ENCODE measurements around the gene DERL3. TPM values are rescaled to one million over a fixed set of nuclear protein-coding genes. Genes with fewer than 3 reads are reported as not detected.

Gene DERL3
- total and polyA plus RNA-seq, 2 of the 13 experiments (the other 11 are each of a cell fraction or from before 2014, with no cell fraction given), result not detected

GRCh38 chr22:23849009-23850006 lies 10.5 kb upstream of the DERL3 start (continued):
- no peak for TF ChIP-seq ZNF646 (CRISPR knock-in tag; IDR thresholded peaks at IDR 0.05)
- TF ChIP-seq RFX1 (IDR thresholded peaks at IDR 0.05), result no peak
- no peak for TF ChIP-seq ZNF274 (CRISPR knock-in tag; IDR thresholded peaks at IDR 0.05)
- no peak for TF ChIP-seq ZFP37 (CRISPR knock-in tag; IDR thresholded peaks at IDR 0.05; ENCODE audit: borderline replicate concordance)
- TF ChIP-seq MTF1 (CRISPR knock-in tag; IDR thresholded peaks at IDR 0.05), result no peak
- no peak for TF ChIP-seq ARNTL (CRISPR knock-in tag; IDR thresholded peaks at IDR 0.05)
- TF ChIP-seq CREB1 (IDR thresholded peaks at IDR 0.05), result no peak
- no peak for TF ChIP-seq CREB1 (CRISPR knock-in tag; IDR thresholded peaks at IDR 0.05)
- TF ChIP-seq, protein P1, sequence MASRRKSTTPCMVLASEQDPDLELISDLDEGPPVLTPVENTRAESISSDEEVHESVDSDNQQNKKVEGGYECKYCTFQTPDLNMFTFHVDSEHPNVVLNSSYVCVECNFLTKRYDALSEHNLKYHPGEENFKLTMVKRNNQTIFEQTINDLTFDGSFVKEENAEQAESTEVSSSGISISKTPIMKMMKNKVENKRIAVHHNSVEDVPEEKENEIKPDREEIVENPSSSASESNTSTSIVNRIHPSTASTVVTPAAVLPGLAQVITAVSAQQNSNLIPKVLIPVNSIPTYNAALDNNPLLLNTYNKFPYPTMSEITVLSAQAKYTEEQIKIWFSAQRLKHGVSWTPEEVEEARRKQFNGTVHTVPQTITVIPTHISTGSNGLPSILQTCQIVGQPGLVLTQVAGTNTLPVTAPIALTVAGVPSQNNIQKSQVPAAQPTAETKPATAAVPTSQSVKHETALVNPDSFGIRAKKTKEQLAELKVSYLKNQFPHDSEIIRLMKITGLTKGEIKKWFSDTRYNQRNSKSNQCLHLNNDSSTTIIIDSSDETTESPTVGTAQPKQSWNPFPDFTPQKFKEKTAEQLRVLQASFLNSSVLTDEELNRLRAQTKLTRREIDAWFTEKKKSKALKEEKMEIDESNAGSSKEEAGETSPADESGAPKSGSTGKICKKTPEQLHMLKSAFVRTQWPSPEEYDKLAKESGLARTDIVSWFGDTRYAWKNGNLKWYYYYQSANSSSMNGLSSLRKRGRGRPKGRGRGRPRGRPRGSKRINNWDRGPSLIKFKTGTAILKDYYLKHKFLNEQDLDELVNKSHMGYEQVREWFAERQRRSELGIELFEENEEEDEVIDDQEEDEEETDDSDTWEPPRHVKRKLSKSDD (CRISPR knock-in tag; IDR thresholded peaks at IDR 0.05; ENCODE audit: low read depth), result peak; percentile 54; the same call in 1 of the 2 replicates
- peak; percentile 46 for TF ChIP-seq ELF3 (CRISPR knock-in tag; IDR thresholded peaks at IDR 0.05)
- TF ChIP-seq, protein P2, sequence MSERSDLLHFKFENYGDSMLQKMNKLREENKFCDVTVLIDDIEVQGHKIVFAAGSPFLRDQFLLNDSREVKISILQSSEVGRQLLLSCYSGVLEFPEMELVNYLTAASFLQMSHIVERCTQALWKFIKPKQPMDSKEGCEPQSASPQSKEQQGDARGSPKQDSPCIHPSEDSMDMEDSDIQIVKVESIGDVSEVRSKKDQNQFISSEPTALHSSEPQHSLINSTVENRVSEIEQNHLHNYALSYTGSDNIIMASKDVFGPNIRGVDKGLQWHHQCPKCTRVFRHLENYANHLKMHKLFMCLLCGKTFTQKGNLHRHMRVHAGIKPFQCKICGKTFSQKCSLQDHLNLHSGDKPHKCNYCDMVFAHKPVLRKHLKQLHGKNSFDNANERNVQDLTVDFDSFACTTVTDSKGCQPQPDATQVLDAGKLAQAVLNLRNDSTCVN (CRISPR knock-in tag; IDR thresholded peaks at IDR 0.05; ENCODE audit: borderline replicate concordance), result no peak
- peak; percentile 65 for TF ChIP-seq TBX2 (CRISPR knock-in tag; IDR thresholded peaks at IDR 0.05; ENCODE audit: borderline replicate concordance)
- no peak for TF ChIP-seq ARHGAP35 (CRISPR knock-in tag; IDR thresholded peaks at IDR 0.05; ENCODE audit: borderline replicate concordance)
- TF ChIP-seq POLR2AphosphoS5 (IDR thresholded peaks at IDR 0.05; ENCODE audit: low read depth, low read length), result no peak
